Activated T-cell treated with anti-CD3 and anti-CD28 coated beads for 1 hour (primary cell): ENCODE data around the gene LDLRAP1.

Experiments
- DNase-seq: peaks from one replicate; pipeline ENCODE4 v3.0.0-alpha.2; 2020; ENCODE audit warnings: low read depth

Gene LDLRAP1

GRCh38 chr1:25543425-25544242 is at the start of gene LDLRAP1:
Gene LDLRAP1, plus strand, starts transcription at chr1:25543606. Its CDS starts 93 bp downstream, at chr1:25543699.
- DNase-seq: peak; percentile 48

GRCh38 chr1:25494952-25495351 is 48.5 kb upstream of the LDLRAP1 start:
- DNase-seq: no peak

GRCh38 chr1:25500694-25501093 is 42.7 kb upstream of the LDLRAP1 start:
- no peak for DNase-seq

- no peak for DNase-seq
Measured at GRCh38 chr1:25501235-25502058, 42.0 kb upstream of the LDLRAP1 start.

GRCh38 chr1:25502957-25503356 is 40.4 kb upstream of the LDLRAP1 start:
- DNase-seq: no peak

- DNase-seq: peak; percentile 69
Measured at GRCh38 chr1:25503551-25504426, 39.6 kb upstream of the LDLRAP1 start.

- no peak for DNase-seq
Measured at GRCh38 chr1:25504706-25505595, 38.5 kb upstream of the LDLRAP1 start.

GRCh38 chr1:25505656-25506385 is 37.6 kb upstream of the LDLRAP1 start:
- no peak for DNase-seq

GRCh38 chr1:25506566-25507463 is 36.6 kb upstream of the LDLRAP1 start:
- DNase-seq: peak; percentile 13

GRCh38 chr1:25513666-25514065 is 29.7 kb upstream of the LDLRAP1 start:
- no peak for DNase-seq

GRCh38 chr1:25515033-25515432 is 28.4 kb upstream of the LDLRAP1 start:
- no peak for DNase-seq

- DNase-seq: no peak
Measured at GRCh38 chr1:25516686-25517085, 26.7 kb upstream of the LDLRAP1 start.

GRCh38 chr1:25517476-25518394 is 25.7 kb upstream of the LDLRAP1 start:
- no peak for DNase-seq

- no peak for DNase-seq
Measured at GRCh38 chr1:25519624-25520023, 23.8 kb upstream of the LDLRAP1 start.

- DNase-seq: peak; percentile 72
Measured at GRCh38 chr1:25520446-25521061, 22.9 kb upstream of the LDLRAP1 start.

GRCh38 chr1:25522031-25522655 is 21.3 kb upstream of the LDLRAP1 start:
- DNase-seq: no peak

GRCh38 chr1:25523542-25523941 is 19.9 kb upstream of the LDLRAP1 start:
- no peak for DNase-seq
